Glomerular visceral epithelial cell (primary cell): ENCODE data around the gene NCAM1.
"Not testable (repeated sequence)": the region's sequence is repeated elsewhere in the genome, so short reads cannot be mapped to it uniquely, and the experiment has no call there.

Source experiments
- DNase-seq: peaks from one replicate; pipeline ENCODE4 v3.0.0-alpha.2; 2016; ENCODE audit errors: extremely low spot score

NCAM1 gene

DNA sequence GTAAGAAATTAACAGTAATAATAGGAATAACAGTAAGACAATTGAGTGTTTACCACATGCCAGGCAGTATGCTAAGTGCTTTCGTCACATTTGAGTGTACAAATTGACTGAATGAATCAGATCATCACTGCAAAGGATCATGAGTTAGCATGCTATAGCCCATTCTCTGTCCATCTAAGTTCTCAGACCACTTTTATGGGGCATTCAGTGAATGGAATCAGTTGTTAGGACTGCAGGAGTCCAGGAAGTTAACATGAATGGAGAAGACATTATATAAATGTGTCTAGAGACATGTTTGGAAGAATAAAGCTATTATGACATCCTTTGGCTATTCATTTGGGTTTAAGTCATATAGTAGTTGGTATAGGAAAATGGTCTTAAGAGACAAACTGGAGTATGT lies 59.9 kb downstream of the NCAM1 start:
- DNase-seq: no peak

DNA sequence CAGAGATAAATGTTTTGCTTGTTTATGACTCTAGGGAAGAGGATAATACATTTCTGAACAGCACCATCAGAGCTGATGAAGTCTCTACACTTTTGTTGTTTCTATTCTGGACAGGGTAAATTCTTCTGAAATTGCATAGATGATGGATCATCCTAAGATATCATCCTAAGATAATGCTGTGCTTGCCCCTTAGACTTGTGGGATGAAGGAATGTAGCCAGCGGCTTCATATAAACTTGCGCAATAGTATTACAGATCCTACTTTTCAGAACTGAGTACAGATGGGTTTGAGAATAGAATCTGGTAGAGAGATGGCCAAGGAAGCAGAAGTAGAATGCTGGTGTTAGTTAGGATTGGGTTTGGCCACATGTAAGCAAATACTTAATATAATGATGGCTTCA lies 61.0 kb downstream of the NCAM1 start:
- DNase-seq: no peak

- no peak for DNase-seq
Observed at GRCh38 chr11:113023228-113023627, 62.0 kb downstream of the NCAM1 start.

DNA sequence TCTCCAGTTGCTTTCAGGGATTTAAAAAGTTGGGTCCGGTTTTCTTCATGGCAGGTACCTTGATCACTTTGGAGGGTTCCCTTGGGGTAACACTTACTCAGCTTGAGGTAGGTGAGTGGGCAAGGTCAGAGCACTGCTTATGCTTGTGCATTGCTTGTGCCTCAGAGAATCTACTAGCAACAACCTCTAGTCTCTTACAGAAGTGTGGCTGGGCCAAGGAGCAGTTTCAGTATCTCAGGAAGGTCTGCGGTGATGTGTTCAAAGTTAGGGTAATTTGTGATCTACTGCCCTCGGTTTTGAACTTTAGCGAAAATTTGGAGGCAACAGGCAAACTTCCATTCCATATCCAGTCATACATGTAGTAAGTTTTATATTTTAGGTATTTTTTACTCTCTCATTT lies 62.8 kb downstream of the NCAM1 start:
- DNase-seq: no peak

DNA sequence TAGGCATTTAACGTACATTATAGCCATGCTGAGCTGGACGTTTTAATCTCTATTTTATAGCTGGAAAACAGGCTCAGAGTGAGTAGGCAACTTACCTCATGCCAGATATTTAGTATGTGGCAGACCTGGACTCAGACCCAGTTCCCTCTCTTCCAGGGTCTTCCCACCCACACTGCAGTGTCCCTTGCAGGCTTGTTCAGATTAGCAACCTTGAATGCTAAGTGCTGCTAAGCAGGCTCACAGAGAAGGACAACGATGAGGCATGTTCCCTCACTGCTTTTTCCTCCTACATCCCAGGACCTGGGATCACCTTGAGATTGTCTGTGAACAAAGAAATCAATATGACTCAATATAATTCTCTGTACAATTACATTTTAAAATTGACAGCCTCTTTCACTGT lies 65.6 kb downstream of the NCAM1 start:
- DNase-seq: no peak

GRCh38 chr11:113034576-113034975 lies 73.4 kb downstream of the NCAM1 start:
- DNase-seq: peak; percentile 30

DNA sequence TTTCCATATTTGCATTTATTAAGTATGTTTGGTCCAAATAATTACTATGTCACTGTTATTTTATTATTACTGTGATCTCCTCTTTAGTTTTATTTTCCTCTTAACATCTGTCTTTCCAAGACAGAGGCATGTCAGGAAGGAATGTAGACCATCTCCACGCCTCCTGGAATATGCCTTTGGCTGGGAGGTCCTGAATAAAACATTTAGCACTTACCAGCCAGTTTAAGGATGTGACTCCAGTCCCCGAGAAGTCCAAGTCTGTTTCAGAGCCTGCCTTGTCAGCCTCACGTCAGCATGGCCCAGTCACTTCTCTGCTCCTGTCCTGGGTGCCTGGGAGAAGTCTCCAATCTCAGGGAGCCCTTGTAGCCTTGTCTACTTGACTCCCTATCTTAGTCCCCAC lies 74.5 kb downstream of the NCAM1 start:
- DNase-seq: no peak

DNA sequence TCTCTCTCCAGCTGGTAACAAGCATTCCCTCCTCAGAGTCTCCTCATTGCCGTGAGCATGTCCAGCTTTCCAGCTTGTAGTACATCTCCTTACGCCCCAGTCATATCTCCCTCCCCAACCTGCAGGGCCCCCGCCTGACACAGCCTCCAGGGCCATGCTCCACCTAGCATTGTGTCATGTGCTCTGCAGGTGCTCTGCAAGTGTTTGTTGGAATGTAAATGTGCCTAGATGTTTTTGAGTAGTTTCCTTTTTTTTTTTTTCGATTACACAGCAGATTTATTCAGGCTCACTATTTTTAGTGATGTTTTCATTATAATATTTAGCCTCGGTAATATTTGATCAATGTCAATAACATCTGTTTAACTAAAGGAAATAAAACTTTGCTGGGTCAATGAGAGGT lies 82.5 kb downstream of the NCAM1 start:
- DNase-seq: no peak

DNA sequence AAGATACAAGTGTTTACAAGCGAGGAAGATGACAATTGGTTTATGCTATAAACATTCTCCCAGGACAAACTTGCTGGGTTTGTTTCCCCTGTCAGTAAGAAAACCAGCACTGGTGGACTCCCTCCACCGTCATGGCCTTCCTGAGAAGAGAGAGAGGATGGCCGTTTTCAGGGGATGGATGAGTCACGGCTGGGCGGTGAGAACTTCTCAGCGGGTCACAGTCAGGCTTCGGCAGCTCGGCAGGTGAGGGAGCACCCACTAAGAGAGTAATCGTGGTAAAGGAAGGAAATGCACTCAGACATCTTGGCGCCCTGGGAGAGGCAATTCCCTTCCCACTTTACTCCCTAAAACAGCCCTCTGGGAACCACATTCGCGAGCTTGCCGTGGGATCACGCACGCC lies 83.9 kb downstream of the NCAM1 start:
- peak; percentile 36 for DNase-seq

DNA sequence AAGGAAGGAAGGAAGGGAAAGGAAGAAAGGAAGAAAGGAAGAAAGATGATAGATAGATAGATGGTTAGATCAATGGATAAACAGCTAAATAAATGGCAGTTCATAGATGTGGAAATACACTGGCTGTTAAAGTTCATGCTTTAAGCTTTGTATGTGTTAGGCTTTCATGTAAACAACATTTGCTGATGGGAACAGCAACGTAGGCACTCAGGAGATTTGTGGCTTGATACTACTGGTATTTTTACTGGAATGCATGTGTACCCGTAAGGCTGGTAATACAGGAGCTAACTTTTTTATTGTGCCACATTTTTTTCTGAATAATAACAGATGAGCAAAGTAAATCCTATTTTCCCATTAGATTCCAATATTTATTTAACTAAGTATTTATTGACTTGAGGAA lies 85.6 kb downstream of the NCAM1 start:
- DNase-seq: no peak

- DNase-seq: peak; percentile 80
Observed at GRCh38 chr11:113048820-113049768, 87.9 kb downstream of the NCAM1 start.

- DNase-seq: not testable (repeated sequence)
Observed at GRCh38 chr11:113053042-113053441, 91.8 kb downstream of the NCAM1 start.

GRCh38 chr11:113057038-113057437 lies 95.8 kb downstream of the NCAM1 start:
- no peak for DNase-seq

- no peak for DNase-seq
Observed at GRCh38 chr11:113059548-113059947, 98.3 kb downstream of the NCAM1 start.

DNA sequence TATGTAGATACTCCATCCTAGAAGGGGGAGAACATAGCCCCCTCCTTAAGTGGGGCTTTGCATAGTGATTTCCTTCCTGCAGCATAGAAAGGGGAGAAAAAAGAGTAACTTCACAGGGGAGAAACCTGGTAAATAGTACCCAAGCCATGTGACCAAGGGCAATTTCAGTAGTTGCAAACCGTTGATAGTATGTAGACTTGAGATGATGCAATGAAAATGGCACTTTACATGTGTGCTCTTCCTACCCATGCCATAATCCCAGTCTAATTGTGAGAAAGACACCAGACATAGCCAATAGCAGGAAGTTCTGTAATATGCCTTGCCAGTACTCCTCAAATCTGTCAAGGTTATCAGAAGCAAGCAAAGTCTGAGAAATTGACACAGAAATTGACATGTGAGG lies 104.1 kb downstream of the NCAM1 start:
- DNase-seq: no peak

DNA sequence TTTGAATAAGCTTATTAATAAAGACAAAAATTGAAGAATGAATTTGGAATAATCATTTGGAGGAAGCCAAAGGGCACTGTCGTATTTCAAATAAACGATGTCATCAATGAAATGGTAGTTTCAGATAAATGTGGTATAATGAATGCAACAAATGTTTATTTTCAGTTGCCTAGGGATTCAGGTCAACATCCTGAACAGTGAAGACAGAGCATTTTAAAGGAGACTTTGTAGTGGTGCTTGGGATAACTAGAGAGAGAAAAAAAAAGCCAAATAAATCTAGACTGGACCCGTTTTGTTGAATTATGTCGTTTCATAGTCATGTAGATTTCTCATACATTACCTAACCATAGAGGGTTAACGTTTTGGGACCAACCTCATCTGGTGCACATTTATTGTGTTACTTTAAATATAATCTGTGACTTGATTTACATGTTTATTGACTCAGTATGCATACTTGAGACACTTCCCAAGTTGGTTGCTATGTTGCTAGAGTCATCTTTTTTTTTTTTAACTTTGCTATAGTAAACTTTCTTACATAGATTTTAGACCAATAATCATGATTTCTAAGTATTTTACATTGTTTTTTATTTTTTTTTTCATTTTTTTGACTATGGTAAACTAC lies 111.1 kb downstream of the NCAM1 start:
- DNase-seq: no peak

- DNase-seq: no peak
Observed at GRCh38 chr11:113073290-113073953, 112.2 kb downstream of the NCAM1 start.

DNA sequence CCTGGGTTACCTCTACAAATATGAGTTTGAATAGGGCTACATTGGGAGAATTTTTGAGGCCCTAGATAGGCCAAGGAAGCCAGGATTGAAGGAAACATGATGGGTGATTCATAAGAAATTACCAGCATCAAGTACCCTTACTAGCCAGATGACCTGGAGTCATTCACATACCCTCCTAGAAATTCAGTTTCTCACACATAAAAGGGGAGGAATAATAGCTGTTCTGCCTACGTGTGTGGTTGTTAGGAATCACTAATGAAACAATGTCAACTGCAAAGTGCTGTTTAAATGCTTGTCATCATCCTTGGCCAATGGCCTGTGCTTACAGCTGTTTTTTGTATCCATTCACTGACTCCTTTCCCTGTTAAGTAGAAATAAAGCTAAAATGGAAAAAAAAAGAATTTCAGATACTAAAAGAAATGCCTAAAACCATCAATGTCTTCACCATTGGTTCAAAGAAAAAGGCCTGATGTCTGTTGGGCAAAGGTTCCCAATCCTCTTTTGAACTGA lies 114.4 kb downstream of the NCAM1 start:
- DNase-seq: no peak

DNA sequence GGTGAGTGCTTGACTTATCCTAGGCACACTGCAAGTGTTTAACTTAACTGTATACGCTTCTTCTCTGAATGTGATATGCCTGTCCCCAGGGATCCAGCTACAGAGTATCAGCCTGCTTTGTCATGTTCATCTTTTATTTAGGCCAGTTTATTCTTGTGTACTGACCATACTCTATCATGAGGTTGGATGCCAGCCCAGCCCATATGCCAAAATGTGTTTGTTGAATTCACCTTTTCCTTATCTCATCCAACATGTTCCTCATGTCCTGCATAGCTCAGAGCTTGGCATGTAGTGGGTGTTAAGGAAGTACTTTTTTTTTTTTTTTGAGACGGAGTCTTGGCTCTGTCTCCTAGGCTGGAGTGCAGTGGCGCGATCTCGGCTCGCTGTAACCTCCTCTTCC lies 116.2 kb downstream of the NCAM1 start:
- DNase-seq: no peak

- DNase-seq: no peak
Observed at GRCh38 chr11:113082341-113082955, 121.2 kb downstream of the NCAM1 start.

- no peak for DNase-seq
Observed at GRCh38 chr11:113083571-113083970, 122.4 kb downstream of the NCAM1 start.

GRCh38 chr11:113084297-113084696 lies 123.1 kb downstream of the NCAM1 start:
- no peak for DNase-seq
